ENCODE results near the gene ADGRD1. TPM values are rescaled to one million over a fixed set of nuclear protein-coding genes. Genes with fewer than 3 reads are reported as not detected.
A peak's percentile ranks its signal among the peaks of the same experiment; 100 is the strongest.
"Not testable (repeated sequence)": the region's sequence is repeated elsewhere in the genome, so short reads cannot be mapped to it uniquely, and the experiment has no call there.

Gene ADGRD1
- total and polyA plus RNA-seq, 4 donors: 2.1 to 97.6 (median 31.0) TPM

- Histone ChIP-seq H3K36me3 (ENCODE audit: control insufficient read depth in 1 of 2, insufficient read depth in 2 of 2, low read length in 1 of 2) (no peaks in the 10 kb centered on the region), H3K4me3 (ENCODE audit: low read length in 2 of 2) (no peak overlapping the region), H3K4me1 (ENCODE audit: control insufficient read depth in 1 of 2, insufficient read depth in 2 of 2, low read length in 2 of 2) (no peaks in the 10 kb centered on the region), H3K27ac (ENCODE audit: low read depth in 1 of 2, low read length in 2 of 2) (no peak overlapping the region), H3K9me3 (ENCODE audit: control insufficient read depth, low read length) (no peaks in the 10 kb centered on the region), H3K27me3 (ENCODE audit: control insufficient read depth in 1 of 2, insufficient read depth in 2 of 2, low read length in 1 of 2) (no peaks in the 10 kb centered on the region)
- DNase-seq (no peak), ATAC-seq (ENCODE audit: low FRiP score) (no peak)
- intact Hi-C loops (cut with DNase I): no loop called here
- WGBS, 2 donors: 78 to 85% methylated on average over 8 of the region's 8 CpGs
Observed at GRCh38 chr12:130992448-130992847, 38.7 kb downstream of the ADGRD1 start.

- H3K36me3 ChIP-seq (ENCODE audit: control insufficient read depth in 1 of 2, insufficient read depth in 2 of 2, low read length in 1 of 2): no peaks in the 10 kb centered on the region
- ATAC-seq (ENCODE audit: low FRiP score): no peak
- H3K4me1 ChIP-seq (ENCODE audit: control insufficient read depth in 1 of 2, insufficient read depth in 2 of 2, low read length in 2 of 2): no peaks in the 10 kb centered on the region
- WGBS, 2 donors: 89 to 91% methylated on average over 5 of the region's 5 CpGs
- intact Hi-C loops (cut with DNase I): no loop called here
- DNase-seq: no peak
- no peaks in the 10 kb centered on the region for H3K9me3 ChIP-seq (ENCODE audit: control insufficient read depth, low read length)
- H3K4me3 ChIP-seq (ENCODE audit: low read length in 2 of 2): no peak overlapping the region
- no peaks in the 10 kb centered on the region for H3K27me3 ChIP-seq (ENCODE audit: control insufficient read depth in 1 of 2, insufficient read depth in 2 of 2, low read length in 1 of 2)
- no peak overlapping the region for H3K27ac ChIP-seq (ENCODE audit: low read depth in 1 of 2, low read length in 2 of 2)
Observed at GRCh38 chr12:130992979-130993538, 39.4 kb downstream of the ADGRD1 start.

- H3K36me3 ChIP-seq (ENCODE audit: control insufficient read depth in 1 of 2, insufficient read depth in 2 of 2, low read length in 1 of 2): no peaks in the 10 kb centered on the region
- intact Hi-C loops (cut with DNase I): no loop called here
- H3K27me3 ChIP-seq (ENCODE audit: control insufficient read depth in 1 of 2, insufficient read depth in 2 of 2, low read length in 1 of 2): no peaks in the 10 kb centered on the region
- H3K4me3 ChIP-seq (ENCODE audit: low read length in 2 of 2): no peak overlapping the region
- no peaks in the 10 kb centered on the region for H3K4me1 ChIP-seq (ENCODE audit: control insufficient read depth in 1 of 2, insufficient read depth in 2 of 2, low read length in 2 of 2)
- WGBS, 2 donors: 92 to 94% methylated on average over 32 of the region's 32 CpGs
- no peak overlapping the region for H3K27ac ChIP-seq (ENCODE audit: low read depth in 1 of 2, low read length in 2 of 2)
- DNase-seq: no peak
- peak; percentile 15 for ATAC-seq (ENCODE audit: low FRiP score)
- H3K9me3 ChIP-seq (ENCODE audit: control insufficient read depth, low read length): no peaks in the 10 kb centered on the region
Observed at GRCh38 chr12:130993759-130994670, 40.3 kb downstream of the ADGRD1 start.

DNA sequence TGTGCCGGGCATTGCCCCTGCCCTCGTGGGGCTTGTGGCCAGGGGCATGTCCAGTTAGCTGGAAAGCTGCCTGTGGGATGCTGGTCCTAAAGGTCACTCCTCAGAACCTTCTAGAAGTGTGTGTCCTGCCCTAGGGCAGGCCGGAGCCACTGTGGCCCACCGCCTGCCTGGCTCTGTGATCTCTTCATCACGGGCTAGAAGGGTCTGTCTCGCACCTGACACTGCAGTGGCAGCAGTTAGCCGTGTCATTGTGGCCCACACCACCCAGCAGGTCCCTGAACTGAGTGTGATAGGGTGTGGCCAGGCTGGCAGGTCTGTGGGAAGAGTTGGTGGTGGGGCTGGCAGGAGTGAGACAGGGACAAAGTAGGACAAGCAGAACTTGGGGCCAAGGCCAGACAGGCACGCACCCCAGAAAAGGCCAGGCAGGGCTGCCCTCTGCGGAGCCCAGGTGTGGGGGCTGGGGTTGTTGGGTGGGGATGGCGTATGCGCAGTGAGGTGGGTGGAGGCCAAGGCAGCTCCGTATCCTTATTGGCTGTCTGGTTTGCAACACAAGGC, 41.2 kb downstream of the ADGRD1 start:
- Histone ChIP-seq H3K4me3 (ENCODE audit: low read length in 2 of 2) (no peak overlapping the region), H3K27ac (ENCODE audit: low read depth in 1 of 2, low read length in 2 of 2) (no peak overlapping the region), H3K27me3 (ENCODE audit: control insufficient read depth in 1 of 2, insufficient read depth in 2 of 2, low read length in 1 of 2) (no peaks in the 10 kb centered on the region), H3K9me3 (ENCODE audit: control insufficient read depth, low read length) (no peaks in the 10 kb centered on the region), H3K36me3 (ENCODE audit: control insufficient read depth in 1 of 2, insufficient read depth in 2 of 2, low read length in 1 of 2) (no peaks in the 10 kb centered on the region), H3K4me1 (ENCODE audit: control insufficient read depth in 1 of 2, insufficient read depth in 2 of 2, low read length in 2 of 2) (no peaks in the 10 kb centered on the region)
- intact Hi-C loops (cut with DNase I): no loop called here
- ATAC-seq (ENCODE audit: low FRiP score): peak; percentile 48
- 89% methylated on average over 12 of the region's 12 CpGs for WGBS, 2 donors
- peak in 1 of 2 donors; percentile 51 for DNase-seq

- intact Hi-C loops (cut with DNase I): not testable (repeated sequence)
Observed at GRCh38 chr12:130995386-130995969, 41.8 kb downstream of the ADGRD1 start.

GRCh38 chr12:130998136-130998535, 44.4 kb downstream of the ADGRD1 start:
- no peaks in the 10 kb centered on the region for H3K27me3 ChIP-seq (ENCODE audit: control insufficient read depth in 1 of 2, insufficient read depth in 2 of 2, low read length in 1 of 2)
- H3K27ac ChIP-seq (ENCODE audit: low read depth in 1 of 2, low read length in 2 of 2): no peak overlapping the region
- H3K36me3 ChIP-seq (ENCODE audit: control insufficient read depth in 1 of 2, insufficient read depth in 2 of 2, low read length in 1 of 2): no peaks in the 10 kb centered on the region
- intact Hi-C loops (cut with DNase I): no loop called here
- ATAC-seq (ENCODE audit: low FRiP score) (no peak), DNase-seq (no peak)
- H3K4me1 ChIP-seq (ENCODE audit: control insufficient read depth in 1 of 2, insufficient read depth in 2 of 2, low read length in 2 of 2): no peaks in the 10 kb centered on the region
- no peak overlapping the region for H3K4me3 ChIP-seq (ENCODE audit: low read length in 2 of 2)
- WGBS, 2 donors: 90 to 95% methylated on average over 5 of the region's 5 CpGs
- no peaks in the 10 kb centered on the region for H3K9me3 ChIP-seq (ENCODE audit: control insufficient read depth, low read length)

More at GRCh38 chr12:130995386-130995969, 41.8 kb downstream of the ADGRD1 start:
- H3K27me3 ChIP-seq (ENCODE audit: control insufficient read depth in 1 of 2, insufficient read depth in 2 of 2, low read length in 1 of 2); H3K4me3 ChIP-seq (ENCODE audit: low read length in 2 of 2); H3K27ac ChIP-seq (ENCODE audit: low read depth in 1 of 2, low read length in 2 of 2); H3K4me1 ChIP-seq (ENCODE audit: control insufficient read depth in 1 of 2, insufficient read depth in 2 of 2, low read length in 2 of 2); DNase-seq; H3K9me3 ChIP-seq (ENCODE audit: control insufficient read depth, low read length); ATAC-seq (ENCODE audit: low FRiP score); H3K36me3 ChIP-seq (ENCODE audit: control insufficient read depth in 1 of 2, insufficient read depth in 2 of 2, low read length in 1 of 2): not testable (repeated sequence)
- 96 to 98% methylated on average over 3 to 5 of the region's 5 CpGs for WGBS, 2 donors

DNA sequence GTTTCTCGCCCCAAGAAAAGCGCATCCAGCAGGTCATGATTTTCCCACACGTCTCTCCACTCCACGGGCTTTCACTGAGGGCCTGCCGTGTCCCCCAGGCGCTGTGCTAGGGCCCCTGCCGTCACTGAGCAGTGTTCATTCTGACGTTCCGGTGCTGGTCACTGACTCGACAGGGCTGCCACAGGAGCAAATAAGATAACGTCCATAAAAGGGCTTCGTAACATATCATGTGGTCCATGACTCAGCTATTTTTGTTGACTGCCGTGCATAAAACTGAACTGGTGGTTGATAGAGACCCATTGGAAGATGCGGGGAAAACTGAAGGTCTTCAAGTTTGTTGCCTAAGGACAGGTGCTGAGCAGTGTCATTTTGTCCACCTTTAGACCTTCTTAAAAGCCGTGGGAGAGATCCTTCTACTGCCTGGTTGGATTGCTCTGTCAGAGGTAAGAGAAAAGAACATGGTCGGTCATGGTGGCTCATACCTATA, 46.3 kb downstream of the ADGRD1 start:
- DNase-seq (peak in 1 of 2 donors; percentile 39), ATAC-seq (ENCODE audit: low FRiP score) (no peak)
- Histone ChIP-seq H3K4me1 (ENCODE audit: control insufficient read depth in 1 of 2, insufficient read depth in 2 of 2, low read length in 2 of 2) (no peaks in the 10 kb centered on the region), H3K4me3 (ENCODE audit: low read length in 2 of 2) (no peak overlapping the region), H3K9me3 (ENCODE audit: control insufficient read depth, low read length) (no peaks in the 10 kb centered on the region), H3K27ac (ENCODE audit: low read depth in 1 of 2, low read length in 2 of 2) (no peak overlapping the region), H3K27me3 (ENCODE audit: control insufficient read depth in 1 of 2, insufficient read depth in 2 of 2, low read length in 1 of 2) (no peaks in the 10 kb centered on the region), H3K36me3 (ENCODE audit: control insufficient read depth in 1 of 2, insufficient read depth in 2 of 2, low read length in 1 of 2) (no peaks in the 10 kb centered on the region)
- 92% methylated on average over 16 of the region's 16 CpGs for WGBS, 2 donors
- intact Hi-C loops (cut with DNase I): no loop called here

GRCh38 chr12:131001493-131001892, 47.8 kb downstream of the ADGRD1 start:
- H3K9me3 ChIP-seq (ENCODE audit: control insufficient read depth, low read length): no peaks in the 10 kb centered on the region
- DNase-seq (peak in 1 of 2 donors; percentile 5), ATAC-seq (ENCODE audit: low FRiP score) (no peak)
- intact Hi-C loops (cut with DNase I): no loop called here
- WGBS, 2 donors: 97 to 100% methylated on average over 1 of the region's 1 CpG
- H3K27me3 ChIP-seq (ENCODE audit: control insufficient read depth in 1 of 2, insufficient read depth in 2 of 2, low read length in 1 of 2): no peaks in the 10 kb centered on the region
- H3K4me3 ChIP-seq (ENCODE audit: low read length in 2 of 2): no peak overlapping the region
- H3K36me3 ChIP-seq (ENCODE audit: control insufficient read depth in 1 of 2, insufficient read depth in 2 of 2, low read length in 1 of 2): no peaks in the 10 kb centered on the region
- no peak overlapping the region for H3K27ac ChIP-seq (ENCODE audit: low read depth in 1 of 2, low read length in 2 of 2)
- no peaks in the 10 kb centered on the region for H3K4me1 ChIP-seq (ENCODE audit: control insufficient read depth in 1 of 2, insufficient read depth in 2 of 2, low read length in 2 of 2)

All from aorta (tissue), 5 donors.